Tibial nerve (tissue), 4 donors: Measurements from ENCODE around the gene WDR27. TPM values are rescaled to one million over a fixed set of nuclear protein-coding genes. Genes with fewer than 3 reads are reported as not detected.
"Not testable (repeated sequence)": the region's sequence is repeated elsewhere in the genome, so short reads cannot be mapped to it uniquely, and the experiment has no call there.

Experiments
- DNase-seq, 2 donors: peaks; one replicate each; pipeline ENCODE4 v3.0.0-alpha.2; 2019; ENCODE audit warnings: low spot score in 2 of 2
- H3K27ac ChIP-seq, 4 donors: fragments of 200-600 bp; sonication (generic) in 3 of 4; one replicate each; pipeline ENCODE4 v1.5.1; 2017 to 2019; ENCODE audit warnings: mild to moderate bottlenecking in 1 of 4
- H3K27me3 ChIP-seq, 2 donors: fragments of 200-600 bp; sonication (generic) in 1 of 2; one replicate each; pipeline versions ENCODE4 v1.5.1 to v1.6.0; 2017 to 2019
- H3K36me3 ChIP-seq, 3 donors: fragments of 200-600 bp; sonication (generic); one replicate each; pipeline ENCODE4 v1.5.1; 2018 to 2019
- H3K4me1 ChIP-seq, 4 donors: fragments of 200-600 bp; sonication (generic) in 3 of 4; one replicate each; pipeline ENCODE4 v1.5.1; 2017 to 2019
- H3K4me3 ChIP-seq, 4 donors: fragments of 200-600 bp; sonication (generic) in 3 of 4; one replicate each; pipeline ENCODE4 v1.5.1; 2017 to 2019; ENCODE audit warnings: mild to moderate bottlenecking in 1 of 4, moderate library complexity in 1 of 4
- H3K9me3 ChIP-seq, 4 donors: fragments of 200-600 bp; sonication (generic) in 3 of 4; one replicate each; pipeline ENCODE4 v1.5.1; 2017 to 2019
- EP300 ChIP-seq, 2 donors: sonication (generic); formaldehyde crosslinking; IDR thresholded peaks; one replicate each; pipeline ENCODE4 v1.6.1; 2017; ENCODE audit warnings: antibody characterized with exemption in 2 of 2, mild to moderate bottlenecking in 1 of 2
- POLR2A ChIP-seq, 2 donors: fragments of 450-650 bp; IDR thresholded peaks; one replicate each; pipeline ENCODE4 v1.6.1; 2017; ENCODE audit warnings: antibody characterized with exemption in 2 of 2, mild to moderate bottlenecking in 2 of 2, moderate library complexity in 2 of 2
- WGBS, 2 donors: methylation state at CpG; one replicate each; pipeline ENCODE4 v1.1.5; 2018; 5-methylcytosine and 5-hydroxymethylcytosine counted together
- total RNA-seq, 4 donors: library from RNA; depleted of rRNA; stranded (reverse); fragments of >200 nt; gene quantifications; one replicate each; pipeline ENCODE4 v1.1.0, GENCODE V29; 2016
- TF ChIP-seq, protein P1 (sequence below), 5 experiments: fragments of 200-600 bp in 3 of 5; fragments of 450-650 bp in 2 of 5; sonication (generic) in 3 of 5; IDR thresholded peaks; one replicate each; pipeline ENCODE4 v1.5.1; 2016 to 2019; ENCODE audit warnings: antibody characterized with exemption in 5 of 5, mild to moderate bottlenecking in 3 of 5, moderate library complexity in 2 of 5

The WDR27 gene
- total RNA-seq, 4 donors from 2014 or later = 33.9 to 57.5 (median 52.5) TPM

DNA sequence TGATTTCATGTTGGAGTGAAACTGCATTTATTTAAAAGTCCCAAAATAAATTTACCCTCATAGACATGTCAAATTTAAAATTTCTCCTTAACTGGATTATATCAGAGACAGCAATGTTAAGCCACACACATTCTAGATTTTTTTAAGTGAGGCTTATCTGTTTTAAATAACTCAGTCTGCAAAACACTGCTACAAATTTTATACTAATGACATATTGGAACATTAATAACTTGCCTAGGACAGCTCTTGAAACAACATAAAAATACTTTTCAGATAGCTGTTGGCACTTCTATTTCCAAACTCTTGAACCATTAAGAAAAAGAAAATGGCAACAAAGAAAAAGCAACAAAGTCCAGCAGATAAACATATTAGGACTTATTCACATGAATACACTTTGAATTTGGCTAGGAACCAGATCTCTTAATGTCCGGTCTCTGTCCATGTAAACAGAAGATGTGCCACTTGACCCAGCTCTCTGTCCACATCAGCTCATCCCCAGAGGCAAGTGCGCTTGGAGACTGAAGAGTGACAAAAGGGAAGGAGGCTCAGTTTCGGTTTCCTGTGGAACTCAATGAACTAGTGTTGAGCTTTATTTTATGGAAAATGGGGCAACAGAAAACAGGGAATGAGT, 228.9 kb downstream of the WDR27 start:
- TF ChIP-seq, protein P1, sequence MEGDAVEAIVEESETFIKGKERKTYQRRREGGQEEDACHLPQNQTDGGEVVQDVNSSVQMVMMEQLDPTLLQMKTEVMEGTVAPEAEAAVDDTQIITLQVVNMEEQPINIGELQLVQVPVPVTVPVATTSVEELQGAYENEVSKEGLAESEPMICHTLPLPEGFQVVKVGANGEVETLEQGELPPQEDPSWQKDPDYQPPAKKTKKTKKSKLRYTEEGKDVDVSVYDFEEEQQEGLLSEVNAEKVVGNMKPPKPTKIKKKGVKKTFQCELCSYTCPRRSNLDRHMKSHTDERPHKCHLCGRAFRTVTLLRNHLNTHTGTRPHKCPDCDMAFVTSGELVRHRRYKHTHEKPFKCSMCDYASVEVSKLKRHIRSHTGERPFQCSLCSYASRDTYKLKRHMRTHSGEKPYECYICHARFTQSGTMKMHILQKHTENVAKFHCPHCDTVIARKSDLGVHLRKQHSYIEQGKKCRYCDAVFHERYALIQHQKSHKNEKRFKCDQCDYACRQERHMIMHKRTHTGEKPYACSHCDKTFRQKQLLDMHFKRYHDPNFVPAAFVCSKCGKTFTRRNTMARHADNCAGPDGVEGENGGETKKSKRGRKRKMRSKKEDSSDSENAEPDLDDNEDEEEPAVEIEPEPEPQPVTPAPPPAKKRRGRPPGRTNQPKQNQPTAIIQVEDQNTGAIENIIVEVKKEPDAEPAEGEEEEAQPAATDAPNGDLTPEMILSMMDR (IDR thresholded peaks at IDR 0.05) = no peak
- TF ChIP-seq EP300 (IDR thresholded peaks at IDR 0.05) = no peak
- TF ChIP-seq POLR2A (IDR thresholded peaks at IDR 0.05) = no peak
- no peaks in the 10 kb centered on the region for H3K27me3 ChIP-seq
- H3K4me1 ChIP-seq = no peaks in the 10 kb centered on the region
- peaks cover 0 to 34% (median 6%) of the 10 kb centered on the region in 4 donors for H3K9me3 ChIP-seq
- H3K27ac ChIP-seq = no peak overlapping the region
- WGBS, 2 donors = 69 to 74% methylated on average over 3 of the region's 3 CpGs
- DNase-seq = no peak
- H3K36me3 ChIP-seq = peaks cover 0 to 4% (median 0%) of the 10 kb centered on the region in 3 donors
- no peak overlapping the region for H3K4me3 ChIP-seq

DNA sequence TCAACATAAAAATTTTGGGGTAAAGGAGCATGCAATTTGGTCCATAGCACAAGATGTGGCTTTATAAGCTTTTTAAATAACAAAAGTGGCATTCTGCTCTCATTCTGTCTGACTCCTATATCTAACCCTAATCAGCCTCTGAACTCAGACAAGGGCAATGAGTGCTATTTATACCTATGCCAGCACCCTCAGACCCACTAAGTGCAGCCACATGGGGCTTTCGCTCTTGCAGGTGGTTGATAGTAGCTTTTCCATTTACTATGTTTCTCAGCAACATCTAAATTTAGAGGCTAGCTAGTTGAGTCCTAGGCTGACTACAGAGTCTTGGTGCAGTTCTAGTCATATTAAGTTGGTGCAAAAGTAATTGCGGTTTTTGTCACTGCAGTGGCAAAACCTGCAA, 231.0 kb downstream of the WDR27 start:
- Histone ChIP-seq H3K9me3 (peaks cover 0 to 47% (median 6%) of the 10 kb centered on the region in 4 donors), H3K4me1 (no peaks in the 10 kb centered on the region), H3K27me3 (no peaks in the 10 kb centered on the region), H3K27ac (no peak overlapping the region), H3K4me3 (no peak overlapping the region), H3K36me3 (peaks cover 0 to 8% (median 0%) of the 10 kb centered on the region in 3 donors)
- TF ChIP-seq, protein P1 (IDR thresholded peaks at IDR 0.05) = no peak
- no peak for DNase-seq
- WGBS, 2 donors = 98 to 100% methylated on average over 2 of the region's 2 CpGs

DNA sequence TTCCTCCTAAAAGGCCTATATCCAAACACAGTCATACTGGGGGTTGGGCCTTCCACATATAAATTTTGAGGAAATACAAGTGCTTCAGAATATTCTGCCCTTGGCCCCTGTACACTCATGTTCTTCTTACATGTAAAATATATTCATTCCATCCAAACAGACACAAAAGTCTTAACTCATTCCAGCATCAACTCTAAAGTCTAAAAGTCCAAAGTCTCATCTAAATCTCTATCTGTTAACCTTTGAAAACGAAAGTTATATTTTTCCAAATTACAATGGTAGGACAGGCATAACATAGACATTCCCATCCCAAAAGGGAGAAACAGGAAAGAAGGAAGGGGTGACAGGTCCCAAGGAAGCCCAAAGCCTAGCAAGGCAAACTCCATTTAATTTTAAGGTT, 232.8 kb downstream of the WDR27 start:
- Histone ChIP-seq H3K27me3 (no peaks in the 10 kb centered on the region), H3K36me3 (peaks cover 0 to 8% (median 0%) of the 10 kb centered on the region in 3 donors), H3K4me1 (no peaks in the 10 kb centered on the region), H3K9me3 (peaks cover 0 to 29% (median 2%) of the 10 kb centered on the region in 4 donors), H3K4me3 (no peak overlapping the region), H3K27ac (no peak overlapping the region)
- no peak for DNase-seq
- TF ChIP-seq, protein P1 (IDR thresholded peaks at IDR 0.05) = no peak
- TF ChIP-seq POLR2A (IDR thresholded peaks at IDR 0.05) (no peak), EP300 (IDR thresholded peaks at IDR 0.05) (no peak)
- 95 to 96% methylated on average over 1 of the region's 1 CpG for WGBS, 2 donors

DNA sequence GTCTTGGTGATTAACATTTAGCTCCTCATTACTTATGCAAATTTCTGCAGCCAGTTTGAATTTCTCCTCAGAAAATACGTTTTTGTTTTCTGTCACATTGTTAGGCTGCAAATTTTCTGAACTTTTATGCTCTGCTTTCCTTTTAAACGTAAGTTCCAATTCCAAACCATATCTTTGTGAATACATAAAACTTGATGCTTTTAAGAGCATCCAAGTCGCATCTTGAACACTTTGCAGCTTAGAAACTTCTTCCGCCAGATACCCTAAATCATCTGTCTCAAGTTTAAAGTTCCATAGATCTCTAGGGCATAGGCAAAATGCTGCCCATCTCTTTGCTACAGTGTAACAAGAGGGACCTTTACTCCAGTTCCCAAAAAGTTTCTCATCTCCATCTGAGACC, 234.1 kb downstream of the WDR27 start:
- WGBS, 2 donors = 90 to 93% methylated on average over 4 of the region's 4 CpGs
- not testable (repeated sequence) for H3K27ac ChIP-seq, H3K4me1 ChIP-seq, H3K27me3 ChIP-seq, H3K36me3 ChIP-seq, H3K4me3 ChIP-seq, DNase-seq
- H3K9me3 ChIP-seq = peaks cover 0 to 28% (median 2%) of the 10 kb centered on the region in 4 donors

DNA sequence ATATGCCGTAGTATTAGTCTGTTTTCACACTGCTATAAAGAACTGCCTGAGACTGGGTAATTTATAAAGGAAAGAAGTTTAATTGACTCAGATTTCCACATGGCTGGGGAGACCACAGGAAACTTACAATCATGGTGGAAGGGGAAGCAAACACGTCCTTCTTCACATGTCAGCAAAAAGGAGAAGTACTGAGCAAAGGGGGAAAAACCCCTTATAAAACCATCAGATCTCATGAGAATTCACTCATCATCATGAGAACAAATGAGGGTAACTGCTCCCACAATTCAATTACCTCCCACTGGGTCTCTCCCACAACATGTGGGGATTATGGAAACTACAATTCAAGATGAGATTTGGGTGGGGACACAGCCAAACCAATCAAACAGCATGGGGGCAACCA, 235.6 kb downstream of the WDR27 start:
- H3K9me3 ChIP-seq = peaks cover 0 to 34% (median 2%) of the 10 kb centered on the region in 4 donors
- H3K27me3 ChIP-seq, H3K36me3 ChIP-seq, H3K4me3 ChIP-seq, H3K4me1 ChIP-seq, H3K27ac ChIP-seq, DNase-seq: not testable (repeated sequence)
- 74 to 90% methylated on average over 2 of the region's 2 CpGs for WGBS, 2 donors

DNA sequence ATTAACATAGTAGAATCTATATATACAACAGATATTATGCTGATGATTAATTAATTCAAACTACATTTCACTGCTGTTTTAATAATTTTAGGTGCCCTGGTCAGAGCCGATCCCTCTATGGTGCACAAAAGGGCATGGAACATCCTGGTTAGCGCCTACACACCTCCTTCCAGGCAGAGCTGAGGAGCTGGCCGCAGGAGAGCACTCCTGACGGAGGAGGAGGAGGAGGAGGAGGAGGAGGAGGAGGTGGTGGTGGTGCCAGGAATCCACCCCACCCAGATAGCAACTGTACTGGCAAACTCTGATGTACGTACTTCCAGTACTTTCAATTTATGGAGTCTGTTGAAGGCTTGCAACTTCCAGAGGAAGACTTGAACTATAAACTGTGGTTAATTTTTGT, 244.1 kb downstream of the WDR27 start:
- Histone ChIP-seq H3K9me3 (peaks cover 0 to 26% (median 4%) of the 10 kb centered on the region in 4 donors), H3K4me3 (no peak overlapping the region), H3K27ac (no peak overlapping the region), H3K36me3 (peaks cover 0 to 9% (median 0%) of the 10 kb centered on the region in 3 donors), H3K27me3 (no peaks in the 10 kb centered on the region), H3K4me1 (peaks cover 0 to 5% (median 0%) of the 10 kb centered on the region in 4 donors)
- 88 to 93% methylated on average over 5 of the region's 5 CpGs for WGBS, 2 donors
- DNase-seq = no peak
- TF ChIP-seq, protein P1 (IDR thresholded peaks at IDR 0.05) = no peak
- TF ChIP-seq EP300 (IDR thresholded peaks at IDR 0.05) (no peak), POLR2A (IDR thresholded peaks at IDR 0.05) (no peak)
